Adrenal gland (tissue), 12 donors: ENCODE measurements around the gene IL17RC. TPM values are rescaled to one million over a fixed set of nuclear protein-coding genes. Genes with fewer than 3 reads are reported as not detected.
A peak's percentile ranks its signal among the peaks of the same experiment; 100 is the strongest.

Source experiments
- DNase-seq, 7 donors: peaks; one replicate each; pipeline ENCODE4 v3.0.0-alpha.2; 2019 to 2020
- H3K27ac ChIP-seq, 5 donors: fragments of 200-600 bp; sonication (generic) in 4 of 5; 1 replicate in 3 of 5; 2 replicates in 2 of 5; pipeline versions ENCODE4 v1.5.1 to v1.8.0; 2016 to 2020; ENCODE audit warnings: mild to moderate bottlenecking in 1 of 5
- H3K27me3 ChIP-seq: fragments of 200-600 bp; 2 replicates; pipeline ENCODE4 v1.8.0; 2021
- H3K36me3 ChIP-seq, 2 donors: fragments of 200-600 bp; replicated peaks in 1 of 2; 1 replicate in 1 of 2; 2 replicates in 1 of 2; pipeline versions ENCODE4 v1.5.1 to v1.8.0; 2018 to 2022
- H3K4me1 ChIP-seq, 2 donors: fragments of 200-600 bp; replicated peaks in 1 of 2; 1 replicate in 1 of 2; 2 replicates in 1 of 2; pipeline versions ENCODE4 v1.5.1 to v1.8.0; 2018 to 2021
- H3K4me3 ChIP-seq, 4 donors: fragments of 200-600 bp; sonication (generic) in 3 of 4; one replicate each; pipeline ENCODE4 v1.5.1; 2016 to 2018
- H3K9me3 ChIP-seq, 3 donors: fragments of 200-600 bp; sonication (generic) in 1 of 3; replicated peaks in 1 of 3; 1 replicate in 2 of 3; 2 replicates in 1 of 3; pipeline versions ENCODE4 v1.5.1 to v1.8.0; 2016 to 2021
- CTCF ChIP-seq, 6 experiments: fragments of 450-650 bp in 4 of 6; fragments of 200-600 bp in 2 of 6; sonication (generic) in 1 of 6; IDR thresholded peaks; 1 replicate in 5 of 6; 2 replicates in 1 of 6; pipeline versions ENCODE4 v1.5.1 to v1.8.0; 2016 to 2021; ENCODE audit warnings: antibody characterized with exemption in 6 of 6, mild to moderate bottlenecking in 2 of 6, moderate library complexity in 1 of 6
- POLR2A ChIP-seq, 2 donors: fragments of 450-650 bp; IDR thresholded peaks; one replicate each; pipeline ENCODE4 v1.6.1; 2017; ENCODE audit warnings: antibody characterized with exemption in 2 of 2, mild to moderate bottlenecking in 2 of 2, moderate library complexity in 1 of 2
- WGBS, 4 donors: extraction: QIAGEN DNeasy Blood & Tissue Kit in 2 of 4; methylation state at CpG; one replicate each; pipeline versions ENCODE4 v1.1.5 to v1.1.7; 2013 to 2017; 5-methylcytosine and 5-hydroxymethylcytosine counted together
- intact Hi-C, 2 donors: fragments of 100-400 bp; cut with DNase I; formaldehyde crosslinking; loops; one replicate each; pipeline versions ENCODE4 v1.14.1 to v1.15.0; 2022 to 2023
- polyA plus RNA-seq, 3 donors: library from polyadenylated mRNA; stranded (reverse); fragments of 200-250 nt in 2 of 3; fragments of 350-450 nt in 1 of 3; fragmentation: Illumina TruSeq in 1 of 3; extraction: RNeasy Lipid Tissue Mini Kit (QIAGEN cat#74804) in 1 of 3; gene quantifications; one replicate each; pipeline ENCODE4 v1.2.3, GENCODE V29; 2013 to 2014
- total RNA-seq, 9 donors: library from RNA; depleted of rRNA in 4 of 9; stranded (reverse); fragments of >200 nt in 4 of 9; fragments of 120-200 nt in 1 of 9; fragmentation: NEBNext Ultra II Directional in 1 of 9; extraction: Animal tissue kit (Norgen Biotek cat#: 25700) in 1 of 9; gene quantifications; one replicate each; pipeline versions ENCODE4 v1.1.0 to v1.2.4, GENCODE V29; 2013 to 2023
- donor health status: healthy with polysubstance abuse.
- donor health status: Bipolar disorder and iron deficiency.
- donor health status: DM: yes; HTN: yes; CAD: no.
- donor health status: DM: no; HTN: no; CAD: no.
- donor health status: DM: no; HTN: no; CAD: no.
- donor health status: DM: yes; HTN: yes; CAD: no.

Gene IL17RC
- total and polyA plus RNA-seq, 12 donors, result 20.5 to 283 (median 90.4) TPM

GRCh38 chr3:9884555-9885165 is 32.2 kb upstream of the IL17RC start:
- Histone ChIP-seq H3K27ac (peak overlapping the region in 4 of 5 donors; percentile 24 to 72 (median 58)), H3K36me3 (no peaks in the 10 kb centered on the region), H3K4me3 (no peak overlapping the region), H3K9me3 (no peaks in the 10 kb centered on the region), H3K4me1 (peaks cover 13 to 24% of the 10 kb centered on the region in 2 donors), H3K27me3 (no peaks in the 10 kb centered on the region)
- 52 to 54% (median 53%) methylated on average over 11 of the region's 11 CpGs for WGBS, 4 donors
- intact Hi-C loops, result no loop called here
- DNase-seq, result peak; percentile 51 to 86 (median 69)
- no peak for TF ChIP-seq CTCF (IDR thresholded peaks at IDR 0.05)
- no peak for TF ChIP-seq POLR2A (IDR thresholded peaks at IDR 0.05)

- intact Hi-C loops, result no loop called here
- Histone ChIP-seq H3K27me3 (no peaks in the 10 kb centered on the region), H3K4me3 (no peak overlapping the region), H3K4me1 (peaks cover 18 to 33% of the 10 kb centered on the region in 2 donors), H3K36me3 (no peaks in the 10 kb centered on the region), H3K27ac (no peak overlapping the region), H3K9me3 (no peaks in the 10 kb centered on the region)
- TF ChIP-seq CTCF (IDR thresholded peaks at IDR 0.05), result no peak
- DNase-seq, result no peak
Measured at GRCh38 chr3:9886328-9886727, 30.6 kb upstream of the IL17RC start.

- intact Hi-C loops, result no loop called here
- Histone ChIP-seq H3K36me3 (no peaks in the 10 kb centered on the region), H3K9me3 (no peaks in the 10 kb centered on the region), H3K27me3 (no peaks in the 10 kb centered on the region), H3K4me3 (no peak overlapping the region), H3K27ac (no peak overlapping the region), H3K4me1 (peaks cover 18 to 45% of the 10 kb centered on the region in 2 donors)
- DNase-seq, result no peak
- TF ChIP-seq POLR2A (IDR thresholded peaks at IDR 0.05), result no peak
- TF ChIP-seq CTCF (IDR thresholded peaks at IDR 0.05), result no peak
- WGBS, 4 donors, result 80 to 94% (median 92%) methylated on average over 5 of the region's 5 CpGs
Measured at GRCh38 chr3:9887480-9887879, 29.4 kb upstream of the IL17RC start.

GRCh38 chr3:9888540-9888939 is 28.4 kb upstream of the IL17RC start:
- 66 to 80% (median 76%) methylated on average over 3 of the region's 3 CpGs for WGBS, 4 donors
- intact Hi-C loops, result no loop called here
- H3K4me1 ChIP-seq, result peaks cover 18 to 54% of the 10 kb centered on the region in 2 donors
- TF ChIP-seq POLR2A (IDR thresholded peaks at IDR 0.05) (no peak), CTCF (IDR thresholded peaks at IDR 0.05) (no peak)
- H3K27me3 ChIP-seq, result no peaks in the 10 kb centered on the region
- H3K36me3 ChIP-seq, result peaks cover 0 to 8% of the 10 kb centered on the region in 2 donors
- H3K4me3 ChIP-seq, result no peak overlapping the region
- peak overlapping the region; percentile 0 to 98 (median 77) for H3K27ac ChIP-seq
- H3K9me3 ChIP-seq, result no peaks in the 10 kb centered on the region
- DNase-seq, result peak in 2 of 7 donors; percentile 36 to 37
